Left ventricle myocardium inferior (tissue), 1 donor: ENCODE data around the gene PTGDR. TPM values are rescaled to one million over a fixed set of nuclear protein-coding genes. Genes with fewer than 3 reads are reported as not detected.

Experiments used
- DNase-seq: peaks from one replicate; pipeline ENCODE4 v3.0.0-alpha.2; 2020
- H3K27ac ChIP-seq: fragments of 200-600 bp; replicated peaks from 2 replicates; pipeline ENCODE4 v1.8.0; 2021
- H3K27me3 ChIP-seq: fragments of 200-600 bp; 2 replicates; pipeline ENCODE4 v1.8.0; 2021; ENCODE audit warnings: low read depth
- H3K36me3 ChIP-seq: fragments of 200-600 bp; 2 replicates; pipeline ENCODE4 v1.8.0; 2021
- H3K4me1 ChIP-seq: fragments of 200-600 bp; 2 replicates; pipeline ENCODE4 v1.8.0; 2021
- H3K4me3 ChIP-seq: fragments of 200-600 bp; 2 replicates; pipeline ENCODE4 v1.8.0; 2021; ENCODE audit warnings: mild to moderate bottlenecking, moderate library complexity
- H3K9me3 ChIP-seq: fragments of 200-600 bp; replicated peaks from 2 replicates; pipeline ENCODE4 v1.8.0; 2021
- CTCF ChIP-seq: fragments of 200-600 bp; IDR thresholded peaks from 2 replicates; pipeline ENCODE4 v1.8.0; 2021; ENCODE audit warnings: antibody characterized with exemption, mild to moderate bottlenecking, borderline replicate concordance
- intact Hi-C: fragments of 100-400 bp; cut with micrococcal nuclease; formaldehyde crosslinking; loops from one replicate; pipeline ENCODE4 v1.11.0; 2022
- total RNA-seq: library from RNA; stranded (reverse); fragmentation: NEBNext Ultra II Directional; extraction: Animal tissue kit (Norgen Biotek cat#: 25700); gene quantifications from one replicate; pipeline ENCODE4 v1.2.1, GENCODE V29; 2021
- donor health status: DM: no; HTN: yes; CAD: no; lungs with severe emphysema.

PTGDR gene
- total RNA-seq, 1 donor from 2014 or later = 1.3 TPM

- H3K4me3 ChIP-seq = no peak overlapping the region
- H3K36me3 ChIP-seq = no peaks in the 10 kb centered on the region
- H3K27ac ChIP-seq = no peak overlapping the region
- H3K9me3 ChIP-seq = no peaks in the 10 kb centered on the region
- intact Hi-C loops = loop anchor here (5.0 kb wide), 1 partner anchor 174 kb away; no protein-coding TSS in a partner anchor
- no peak for TF ChIP-seq CTCF
- DNase-seq = no peak
- no peaks in the 10 kb centered on the region for H3K4me1 ChIP-seq
- H3K27me3 ChIP-seq = no peaks in the 10 kb centered on the region
Observed at GRCh38 chr14:52298795-52299194, 31.3 kb downstream of the PTGDR start.

GRCh38 chr14:52299692-52300278 lies 32.3 kb downstream of the PTGDR start:
- TF ChIP-seq CTCF = peak; percentile 79
- Histone ChIP-seq H3K4me1 (no peaks in the 10 kb centered on the region), H3K27ac (no peak overlapping the region), H3K9me3 (no peaks in the 10 kb centered on the region), H3K27me3 (no peaks in the 10 kb centered on the region), H3K36me3 (no peaks in the 10 kb centered on the region), H3K4me3 (no peak overlapping the region)
- DNase-seq = no peak
- intact Hi-C loops = loop anchor here (5.0 kb wide), 1 partner anchor 173 kb away; no protein-coding TSS in a partner anchor

- no peak overlapping the region for H3K27ac ChIP-seq
- no peak for DNase-seq
- TF ChIP-seq CTCF = no peak
- no peak overlapping the region for H3K4me3 ChIP-seq
- peaks cover 5% of the 10 kb centered on the region for H3K27me3 ChIP-seq
- intact Hi-C loops = no loop called here
- H3K9me3 ChIP-seq = no peaks in the 10 kb centered on the region
- H3K4me1 ChIP-seq = no peaks in the 10 kb centered on the region
- no peaks in the 10 kb centered on the region for H3K36me3 ChIP-seq
Observed at GRCh38 chr14:52303236-52303635, 35.7 kb downstream of the PTGDR start.

- DNase-seq = no peak
- Histone ChIP-seq H3K9me3 (no peaks in the 10 kb centered on the region), H3K27ac (no peak overlapping the region), H3K27me3 (peaks cover 10% of the 10 kb centered on the region), H3K4me1 (no peaks in the 10 kb centered on the region), H3K36me3 (no peaks in the 10 kb centered on the region), H3K4me3 (no peak overlapping the region)
- intact Hi-C loops = no loop called here
- no peak for TF ChIP-seq CTCF
Observed at GRCh38 chr14:52304248-52304904, 36.9 kb downstream of the PTGDR start.

- no peaks in the 10 kb centered on the region for H3K4me1 ChIP-seq
- H3K4me3 ChIP-seq = no peak overlapping the region
- H3K36me3 ChIP-seq = no peaks in the 10 kb centered on the region
- intact Hi-C loops = no loop called here
- H3K27me3 ChIP-seq = peaks cover 16% of the 10 kb centered on the region
- TF ChIP-seq CTCF = no peak
- DNase-seq = no peak
- no peaks in the 10 kb centered on the region for H3K9me3 ChIP-seq
- H3K27ac ChIP-seq = no peak overlapping the region
Observed at GRCh38 chr14:52305014-52305413, 37.5 kb downstream of the PTGDR start.
